ENCODE results near the gene FAM193B. TPM values are rescaled to one million over a fixed set of nuclear protein-coding genes. Genes with fewer than 3 reads are reported as not detected.

FAM193B gene
- total and polyA plus RNA-seq, 4 donors = 14.3 to 31.8 (median 15.8) TPM

- 96% methylated on average over 5 of the region's 5 CpGs for WGBS
- TF ChIP-seq JUND (IDR thresholded peaks at IDR 0.05) (no peak), RXRA (IDR thresholded peaks at IDR 0.05) (no peak), FOXA2 (IDR thresholded peaks at IDR 0.05) (no peak), RAD21 (IDR thresholded peaks at IDR 0.05) (no peak), REST (IDR thresholded peaks at IDR 0.05) (no peak), ATF3 (IDR thresholded peaks at IDR 0.05) (no peak), ZBTB33 (IDR thresholded peaks at IDR 0.05) (no peak), HNF4A (conservative IDR thresholded peaks at IDR 0.05) (no peak)
- Histone ChIP-seq H3K27ac (ENCODE audit: low read depth in 1 of 2, low read length in 2 of 2) (no peak overlapping the region), H3K9ac (ENCODE audit: low read depth in 1 of 2, low read length in 2 of 2) (no peak overlapping the region), H3K27me3 (ENCODE audit: control insufficient read depth in 4 of 4, insufficient read depth in 4 of 4, low read length in 3 of 4) (no peaks in the 10 kb centered on the region), H3K4me3 (ENCODE audit: low read depth in 1 of 3, low read length in 3 of 3) (no peak overlapping the region), H3K36me3 (ENCODE audit: control insufficient read depth in 4 of 4, insufficient read depth in 3 of 4, low read depth in 1 of 4, low read length in 3 of 4) (peaks cover 0 to 4% (median under 1%) of the 10 kb centered on the region in 4 donors), H3K9me3 (ENCODE audit: control insufficient read depth in 4 of 4, low read length in 3 of 4) (no peaks in the 10 kb centered on the region), H3K4me1 (ENCODE audit: control insufficient read depth in 4 of 4, insufficient read depth in 4 of 4, low read length in 3 of 4) (peaks cover 9 to 21% (median 18%) of the 10 kb centered on the region in 4 donors)
- no peak for DNase-seq (ENCODE audit: low spot score)
Observed at GRCh38 chr5:177555665-177556064, 1.3 kb upstream of the FAM193B start.

GRCh38 chr5:177555228-177555627, 865 bp upstream of the FAM193B start:
- Histone ChIP-seq H3K4me3 (ENCODE audit: low read depth in 1 of 3, low read length in 3 of 3) (peak overlapping the region in 1 of 3 donors; percentile 98), H3K27me3 (ENCODE audit: control insufficient read depth in 4 of 4, insufficient read depth in 4 of 4, low read length in 3 of 4) (no peaks in the 10 kb centered on the region), H3K9me3 (ENCODE audit: control insufficient read depth in 4 of 4, low read length in 3 of 4) (no peaks in the 10 kb centered on the region), H3K4me1 (ENCODE audit: control insufficient read depth in 4 of 4, insufficient read depth in 4 of 4, low read length in 3 of 4) (peaks cover 9 to 21% (median 18%) of the 10 kb centered on the region in 4 donors), H3K36me3 (ENCODE audit: control insufficient read depth in 4 of 4, insufficient read depth in 3 of 4, low read depth in 1 of 4, low read length in 3 of 4) (peaks cover 0 to 4% (median under 1%) of the 10 kb centered on the region in 4 donors), H3K27ac (ENCODE audit: low read depth in 1 of 2, low read length in 2 of 2) (no peak overlapping the region), H3K9ac (ENCODE audit: low read depth in 1 of 2, low read length in 2 of 2) (no peak overlapping the region)
- no peak for TF ChIP-seq HNF4G (IDR thresholded peaks at IDR 0.05)
- no peak for TF ChIP-seq MAX (IDR thresholded peaks at IDR 0.05)
- TF ChIP-seq YY1 (IDR thresholded peaks at IDR 0.05) = no peak
- TF ChIP-seq FOXA2 (IDR thresholded peaks at IDR 0.05) = no peak
- TF ChIP-seq SP1 (IDR thresholded peaks at IDR 0.05) = no peak
- TF ChIP-seq GABPA (IDR thresholded peaks at IDR 0.05 in 1 of 2, conservative IDR thresholded peaks at IDR 0.05 in 1 of 2) = no peak
- no peak for TF ChIP-seq ZBTB33 (IDR thresholded peaks at IDR 0.05)
- no peak for TF ChIP-seq FOXA1 (IDR thresholded peaks at IDR 0.05)
- TF ChIP-seq JUND (IDR thresholded peaks at IDR 0.05) = no peak
- TF ChIP-seq RAD21 (IDR thresholded peaks at IDR 0.05) = no peak
- TF ChIP-seq RXRA (IDR thresholded peaks at IDR 0.05) = no peak
- no peak for TF ChIP-seq EGR1 (IDR thresholded peaks at IDR 0.05; ENCODE audit: low read depth in 2 of 2)
- DNase-seq (ENCODE audit: low spot score) = no peak
- WGBS = 97% methylated on average over 2 of the region's 2 CpGs
